NOMO-1 (cell line): ENCODE results near the gene SLC35F5.
"Not testable (repeated sequence)": the region's sequence is repeated elsewhere in the genome, so short reads cannot be mapped to it uniquely, and the experiment has no call there.

ENCODE experiments used
- DNase-seq, 2 experiments: peaks; one replicate each; lab custom pipeline; 2025; ENCODE audit not compliant: unreplicated experiment in 2 of 2; lab: John Stamatoyannopoulos, UW

SLC35F5 gene

GRCh38 chr2:113698251-113698650, 58.2 kb downstream of the SLC35F5 start:
- not testable (repeated sequence) for DNase-seq

GRCh38 chr2:113697516-113697915, 58.9 kb downstream of the SLC35F5 start:
- no peak for DNase-seq

GRCh38 chr2:113694438-113694837, 62.0 kb downstream of the SLC35F5 start:
- no peak for DNase-seq

GRCh38 chr2:113692698-113693428, 63.6 kb downstream of the SLC35F5 start:
- peak; percentile 32 to 69 for DNase-seq

- DNase-seq = not testable (repeated sequence)
These were observed 65.6 kb downstream of the SLC35F5 start for GRCh38 chr2:113690871-113691270.

GRCh38 chr2:113686537-113686936, 69.9 kb downstream of the SLC35F5 start:
- no peak for DNase-seq

- DNase-seq = no peak
These were observed 71.0 kb downstream of the SLC35F5 start for GRCh38 chr2:113685471-113685870.

- no peak for DNase-seq
These were observed 77.0 kb downstream of the SLC35F5 start for GRCh38 chr2:113679457-113679856.

- DNase-seq = no peak
These were observed 79.1 kb downstream of the SLC35F5 start for GRCh38 chr2:113677330-113677729.

- no peak for DNase-seq
These were observed 79.7 kb downstream of the SLC35F5 start for GRCh38 chr2:113676623-113677266.

- no peak for DNase-seq
These were observed 80.6 kb downstream of the SLC35F5 start for GRCh38 chr2:113675875-113676274.

- DNase-seq = no peak
These were observed 84.0 kb downstream of the SLC35F5 start for GRCh38 chr2:113672326-113672932.

- DNase-seq = not testable (repeated sequence)
These were observed 87.4 kb downstream of the SLC35F5 start for GRCh38 chr2:113669013-113669412.

- DNase-seq = not testable (repeated sequence)
These were observed 91.5 kb downstream of the SLC35F5 start for GRCh38 chr2:113664761-113665533.

- not testable (repeated sequence) for DNase-seq
These were observed 93.0 kb downstream of the SLC35F5 start for GRCh38 chr2:113663285-113664060.
